Measurements from ENCODE around the gene ALAS1.

ALAS1 gene

DNA sequence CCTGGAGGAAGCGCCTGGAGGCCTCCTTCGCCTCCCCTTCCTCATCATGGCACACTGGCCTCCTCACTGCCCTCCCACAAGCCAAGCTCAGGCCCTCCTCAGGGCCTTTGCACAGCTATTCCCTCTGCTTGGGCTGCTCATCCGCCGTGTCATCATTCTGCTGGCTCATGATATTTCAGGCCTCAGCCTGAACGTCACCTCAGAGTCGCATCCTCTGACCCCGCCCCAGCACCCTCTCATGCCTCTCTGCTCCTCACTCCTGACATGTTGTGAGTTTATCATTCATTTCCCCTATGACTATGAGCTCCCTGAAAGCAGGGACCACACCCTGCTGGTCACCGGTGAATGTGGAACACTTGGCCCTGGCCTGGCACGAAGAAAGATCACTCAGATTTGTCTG lies 23.1 kb upstream of the ALAS1 start:
- H2AK5ac ChIP-seq (ENCODE audit: low read length, severe bottlenecking) = no peak overlapping the region
- DNase-seq = no peak
- no peak overlapping the region for H2BK120ac ChIP-seq (ENCODE audit: low read depth, low read length)
- H3K14ac ChIP-seq (ENCODE audit: low read length in 2 of 2) = peak overlapping the region in 1 of 2 experiments; percentile 44
- H3K79me1 ChIP-seq (replicated peaks; ENCODE audit: low read length, poor library complexity, severe bottlenecking) = no peaks in the 10 kb centered on the region
- H3K27me3 ChIP-seq (ENCODE audit: control insufficient read depth in 1 of 2, insufficient read depth in 1 of 2, low read length in 2 of 2) = peaks cover 0 to 8% of the 10 kb centered on the region in 2 experiments
- H3K27ac ChIP-seq (ENCODE audit: low read length, poor library complexity, severe bottlenecking) = no peak overlapping the region
- no peak overlapping the region for H3K18ac ChIP-seq (ENCODE audit: low read depth in 1 of 2, low read length in 2 of 2)
- H3K9ac ChIP-seq (ENCODE audit: low read length) = no peak overlapping the region
- no peak overlapping the region for H3K23ac ChIP-seq (ENCODE audit: low read length in 2 of 2)
- no peaks in the 10 kb centered on the region for H3K4me1 ChIP-seq (ENCODE audit: control insufficient read depth, insufficient read depth, low read depth, low read length)
- no peak overlapping the region for H3K4ac ChIP-seq (ENCODE audit: low read depth in 1 of 2, low read length in 2 of 2)
- 84% methylated on average over 9 of the region's 9 CpGs for WGBS
- no peaks in the 10 kb centered on the region for H3K9me3 ChIP-seq (ENCODE audit: control insufficient read depth, low read length)
- H4K91ac ChIP-seq (ENCODE audit: low read length) = no peak overlapping the region
- H4K8ac ChIP-seq (ENCODE audit: low read length) = no peak overlapping the region
- no peak overlapping the region for H2BK5ac ChIP-seq (ENCODE audit: low read depth, low read length, poor library complexity, severe bottlenecking)
- H2BK12ac ChIP-seq (ENCODE audit: low read length in 2 of 2) = no peak overlapping the region
- H3K4me3 ChIP-seq (ENCODE audit: insufficient read depth in 1 of 2, low read depth in 1 of 2, low read length in 2 of 2) = no peak overlapping the region
- no peaks in the 10 kb centered on the region for H3K36me3 ChIP-seq (ENCODE audit: control insufficient read depth in 1 of 2, insufficient read depth in 2 of 2, low read depth in 1 of 2, low read length in 2 of 2)
- no peak overlapping the region for H2BK15ac ChIP-seq (ENCODE audit: low read depth, poor library complexity, severe bottlenecking)
- no peak overlapping the region for H2AFZ ChIP-seq (ENCODE audit: low read depth, low read length)
- no peak overlapping the region for H3K4me2 ChIP-seq (ENCODE audit: low read length, poor library complexity, severe bottlenecking)

DNA sequence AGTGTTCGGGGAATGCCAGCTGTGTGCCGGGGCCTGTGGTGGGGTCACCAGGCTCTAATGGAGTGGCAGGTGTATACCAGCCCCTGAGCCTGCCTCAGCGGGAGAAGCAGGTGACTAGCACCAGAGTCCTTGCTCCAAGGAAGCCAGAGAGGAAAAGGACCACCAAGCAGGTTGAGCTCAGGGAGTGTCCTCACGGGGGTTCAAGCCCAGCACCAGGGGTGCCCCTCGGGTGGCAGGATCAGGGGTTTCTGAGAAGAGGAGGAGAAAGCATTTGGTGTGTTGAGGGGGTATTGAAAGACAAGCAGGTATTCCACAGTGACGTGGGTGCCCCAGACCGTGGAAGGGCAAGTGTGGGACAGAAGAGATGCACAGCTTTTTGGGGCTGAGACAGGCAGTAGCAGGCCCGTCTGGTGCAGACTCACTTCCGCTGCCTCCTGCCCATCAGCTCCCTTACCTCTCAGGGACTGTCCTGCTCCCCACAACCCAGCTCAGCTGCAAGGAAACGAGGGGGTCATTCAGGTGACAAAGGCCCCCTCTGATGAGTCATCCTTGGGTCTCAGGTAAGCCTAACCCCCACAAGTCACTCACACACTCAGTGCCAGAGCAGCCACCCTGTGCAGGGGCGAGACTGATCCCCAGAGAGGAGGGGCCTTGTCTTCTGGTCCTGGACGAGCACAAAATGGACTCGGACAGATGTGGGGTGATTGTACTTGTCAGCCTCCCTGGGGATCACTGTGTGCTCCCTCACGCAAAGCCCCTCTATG lies 22.4 kb upstream of the ALAS1 start:
- no peaks in the 10 kb centered on the region for H3K4me1 ChIP-seq (ENCODE audit: control insufficient read depth, insufficient read depth, low read depth, low read length)
- WGBS = 87% methylated on average over 14 of the region's 14 CpGs
- H3K4me2 ChIP-seq (ENCODE audit: low read length, poor library complexity, severe bottlenecking) = no peak overlapping the region

DNA sequence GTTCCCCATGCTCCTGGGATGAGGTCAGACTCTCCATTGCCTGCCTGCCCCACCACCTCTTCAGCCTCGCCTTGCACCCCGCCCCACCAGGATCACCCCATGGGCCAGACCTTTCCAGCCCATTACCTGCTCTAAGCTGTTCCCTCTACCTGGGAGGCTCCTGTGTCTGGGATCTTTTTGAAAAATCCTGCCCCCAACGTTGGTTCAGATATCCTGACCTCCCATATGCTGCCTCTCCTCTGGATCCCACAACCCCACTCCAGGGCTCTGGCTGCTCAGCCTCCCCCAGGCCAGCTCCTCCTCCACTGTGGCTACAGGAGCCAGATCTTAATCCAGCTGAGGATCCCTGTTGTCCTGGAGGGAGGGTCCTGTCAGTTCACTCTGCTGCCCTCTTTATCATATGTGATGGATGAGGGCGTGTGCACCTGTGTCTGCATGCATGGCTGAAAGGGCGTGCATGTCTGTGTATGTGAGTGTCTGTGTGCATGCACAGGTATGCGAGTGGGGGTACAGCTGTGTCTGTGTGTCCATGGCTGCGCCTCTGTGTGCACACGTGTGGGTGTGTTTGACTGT lies 21.7 kb upstream of the ALAS1 start:
- H3K4ac ChIP-seq (ENCODE audit: low read depth in 1 of 2, low read length in 2 of 2) = no peak overlapping the region
- no peak overlapping the region for H2BK120ac ChIP-seq (ENCODE audit: low read depth, low read length)
- no peak overlapping the region for H2AK5ac ChIP-seq (ENCODE audit: low read length, severe bottlenecking)
- H3K4me2 ChIP-seq (ENCODE audit: low read length, poor library complexity, severe bottlenecking) = no peak overlapping the region
- peaks cover 0 to 8% of the 10 kb centered on the region in 2 experiments for H3K27me3 ChIP-seq (ENCODE audit: control insufficient read depth in 1 of 2, insufficient read depth in 1 of 2, low read length in 2 of 2)
- no peaks in the 10 kb centered on the region for H3K36me3 ChIP-seq (ENCODE audit: control insufficient read depth in 1 of 2, insufficient read depth in 2 of 2, low read depth in 1 of 2, low read length in 2 of 2)
- H3K9ac ChIP-seq (ENCODE audit: low read length) = no peak overlapping the region
- no peak overlapping the region for H3K18ac ChIP-seq (ENCODE audit: low read depth in 1 of 2, low read length in 2 of 2)
- H3K4me1 ChIP-seq (ENCODE audit: control insufficient read depth, insufficient read depth, low read depth, low read length) = no peaks in the 10 kb centered on the region
- DNase-seq = no peak
- H3K14ac ChIP-seq (ENCODE audit: low read length in 2 of 2) = no peak overlapping the region
- H3K79me1 ChIP-seq (replicated peaks; ENCODE audit: low read length, poor library complexity, severe bottlenecking) = no peaks in the 10 kb centered on the region
- H2AFZ ChIP-seq (ENCODE audit: low read depth, low read length) = no peak overlapping the region
- 92% methylated on average over 8 of the region's 8 CpGs for WGBS
- H3K27ac ChIP-seq (ENCODE audit: low read length, poor library complexity, severe bottlenecking) = no peak overlapping the region
- no peak overlapping the region for H4K8ac ChIP-seq (ENCODE audit: low read length)
- H2BK5ac ChIP-seq (ENCODE audit: low read depth, low read length, poor library complexity, severe bottlenecking) = no peak overlapping the region
- H3K23ac ChIP-seq (ENCODE audit: low read length in 2 of 2) = no peak overlapping the region
- no peak overlapping the region for H4K91ac ChIP-seq (ENCODE audit: low read length)
- H2BK15ac ChIP-seq (ENCODE audit: low read depth, poor library complexity, severe bottlenecking) = no peak overlapping the region
- H3K4me3 ChIP-seq (ENCODE audit: insufficient read depth in 1 of 2, low read depth in 1 of 2, low read length in 2 of 2) = no peak overlapping the region
- H3K9me3 ChIP-seq (ENCODE audit: control insufficient read depth, low read length) = no peaks in the 10 kb centered on the region
- no peak overlapping the region for H2BK12ac ChIP-seq (ENCODE audit: low read length in 2 of 2)

More for the DNA sequence above, 22.4 kb upstream of the ALAS1 start:
- Histone ChIP-seq H3K4ac (ENCODE audit: low read depth in 1 of 2, low read length in 2 of 2) (no peak overlapping the region), H2BK12ac (ENCODE audit: low read length in 2 of 2) (no peak overlapping the region), H2BK15ac (ENCODE audit: low read depth, poor library complexity, severe bottlenecking) (no peak overlapping the region), H2BK120ac (ENCODE audit: low read depth, low read length) (no peak overlapping the region), H4K8ac (ENCODE audit: low read length) (no peak overlapping the region), H2AFZ (ENCODE audit: low read depth, low read length) (no peak overlapping the region), H3K18ac (ENCODE audit: low read depth in 1 of 2, low read length in 2 of 2) (no peak overlapping the region), H3K9me3 (ENCODE audit: control insufficient read depth, low read length) (no peaks in the 10 kb centered on the region), H2AK5ac (ENCODE audit: low read length, severe bottlenecking) (no peak overlapping the region), H3K36me3 (ENCODE audit: control insufficient read depth in 1 of 2, insufficient read depth in 2 of 2, low read depth in 1 of 2, low read length in 2 of 2) (no peaks in the 10 kb centered on the region), H3K27me3 (ENCODE audit: control insufficient read depth in 1 of 2, insufficient read depth in 1 of 2, low read length in 2 of 2) (peaks cover 0 to 8% of the 10 kb centered on the region in 2 experiments), H4K91ac (ENCODE audit: low read length) (no peak overlapping the region), H3K23ac (ENCODE audit: low read length in 2 of 2) (no peak overlapping the region), H3K79me1 (replicated peaks; ENCODE audit: low read length, poor library complexity, severe bottlenecking) (no peaks in the 10 kb centered on the region), H3K9ac (ENCODE audit: low read length) (no peak overlapping the region), H2BK5ac (ENCODE audit: low read depth, low read length, poor library complexity, severe bottlenecking) (no peak overlapping the region), H3K4me3 (ENCODE audit: insufficient read depth in 1 of 2, low read depth in 1 of 2, low read length in 2 of 2) (no peak overlapping the region), H3K14ac (ENCODE audit: low read length in 2 of 2) (no peak overlapping the region), H3K27ac (ENCODE audit: low read length, poor library complexity, severe bottlenecking) (no peak overlapping the region)
- DNase-seq = no peak

DNA sequence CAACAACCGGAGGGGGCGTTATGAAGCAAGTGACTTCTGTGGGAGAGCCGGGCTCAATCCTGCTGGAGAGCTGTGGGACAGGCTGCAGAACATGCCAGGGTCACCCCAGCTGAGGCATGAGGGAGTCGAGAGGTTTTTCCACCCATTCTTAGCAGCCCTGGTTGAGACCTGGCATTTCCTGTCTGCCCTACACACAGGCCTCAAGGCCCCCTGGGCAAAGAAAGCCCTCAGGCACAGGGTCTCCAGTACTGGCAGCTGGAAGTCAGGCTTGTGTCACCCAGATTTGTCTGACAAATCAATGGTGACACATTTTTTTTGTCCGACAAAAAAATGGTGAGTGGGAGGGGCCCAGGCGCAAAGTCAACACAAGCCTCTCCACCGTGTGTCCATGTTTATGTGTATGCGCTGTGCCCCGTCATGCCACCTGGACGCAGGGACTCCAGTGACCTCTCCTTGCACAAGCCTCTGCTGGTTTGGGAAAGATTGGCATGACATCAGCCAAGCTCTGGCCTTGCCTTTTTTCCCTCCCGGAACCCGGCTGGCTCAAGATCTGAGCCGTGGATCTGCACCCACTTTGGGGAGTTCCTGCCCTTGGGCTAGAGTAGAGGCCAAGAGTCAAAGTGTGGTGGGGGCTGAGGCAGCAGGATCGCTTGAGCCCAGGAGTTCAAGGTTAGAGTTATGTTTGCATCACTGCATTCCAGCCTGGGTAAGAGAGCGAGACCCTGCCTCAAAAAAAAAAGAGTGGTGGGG lies 20.8 kb upstream of the ALAS1 start:
- no peak overlapping the region for H3K14ac ChIP-seq (ENCODE audit: low read length in 2 of 2)
- no peak overlapping the region for H4K91ac ChIP-seq (ENCODE audit: low read length)
- H3K27me3 ChIP-seq (ENCODE audit: control insufficient read depth in 1 of 2, insufficient read depth in 1 of 2, low read length in 2 of 2) = peaks cover 0 to 8% of the 10 kb centered on the region in 2 experiments
- H2BK5ac ChIP-seq (ENCODE audit: low read depth, low read length, poor library complexity, severe bottlenecking) = no peak overlapping the region
- H2AFZ ChIP-seq (ENCODE audit: low read depth, low read length) = no peak overlapping the region
- no peaks in the 10 kb centered on the region for H3K9me3 ChIP-seq (ENCODE audit: control insufficient read depth, low read length)
- H4K8ac ChIP-seq (ENCODE audit: low read length) = no peak overlapping the region
- no peaks in the 10 kb centered on the region for H3K36me3 ChIP-seq (ENCODE audit: control insufficient read depth in 1 of 2, insufficient read depth in 2 of 2, low read depth in 1 of 2, low read length in 2 of 2)
- no peak overlapping the region for H3K4me3 ChIP-seq (ENCODE audit: insufficient read depth in 1 of 2, low read depth in 1 of 2, low read length in 2 of 2)
- WGBS = 92% methylated on average over 15 of the region's 15 CpGs
- no peak overlapping the region for H2AK5ac ChIP-seq (ENCODE audit: low read length, severe bottlenecking)
- no peak overlapping the region for H3K4ac ChIP-seq (ENCODE audit: low read depth in 1 of 2, low read length in 2 of 2)
- H3K23ac ChIP-seq (ENCODE audit: low read length in 2 of 2) = no peak overlapping the region
- H3K9ac ChIP-seq (ENCODE audit: low read length) = no peak overlapping the region
- H2BK15ac ChIP-seq (ENCODE audit: low read depth, poor library complexity, severe bottlenecking) = no peak overlapping the region
- no peak overlapping the region for H2BK12ac ChIP-seq (ENCODE audit: low read length in 2 of 2)
- no peak overlapping the region for H2BK120ac ChIP-seq (ENCODE audit: low read depth, low read length)
- no peak overlapping the region for H3K18ac ChIP-seq (ENCODE audit: low read depth in 1 of 2, low read length in 2 of 2)
- H3K27ac ChIP-seq (ENCODE audit: low read length, poor library complexity, severe bottlenecking) = no peak overlapping the region
- peaks cover 3% of the 10 kb centered on the region for H3K4me1 ChIP-seq (ENCODE audit: control insufficient read depth, insufficient read depth, low read depth, low read length)
- H3K79me1 ChIP-seq (replicated peaks; ENCODE audit: low read length, poor library complexity, severe bottlenecking) = no peaks in the 10 kb centered on the region
- DNase-seq = no peak
- no peak overlapping the region for H3K4me2 ChIP-seq (ENCODE audit: low read length, poor library complexity, severe bottlenecking)
